ENCODE data around the gene THAP4. TPM values are rescaled to one million over a fixed set of nuclear protein-coding genes. Genes with fewer than 3 reads are reported as not detected.
A peak's percentile ranks its signal among the peaks of the same experiment; 100 is the strongest.
"Not testable (repeated sequence)": the region's sequence is repeated elsewhere in the genome, so short reads cannot be mapped to it uniquely, and the experiment has no call there.

Gene THAP4
- total RNA-seq, 1 donor from 2014 or later: 46.1 TPM

GRCh38 chr2:241566468-241566867 lies 70.5 kb downstream of the THAP4 start:
- H3K9me3 ChIP-seq: no peaks in the 10 kb centered on the region
- TF ChIP-seq, protein P1, sequence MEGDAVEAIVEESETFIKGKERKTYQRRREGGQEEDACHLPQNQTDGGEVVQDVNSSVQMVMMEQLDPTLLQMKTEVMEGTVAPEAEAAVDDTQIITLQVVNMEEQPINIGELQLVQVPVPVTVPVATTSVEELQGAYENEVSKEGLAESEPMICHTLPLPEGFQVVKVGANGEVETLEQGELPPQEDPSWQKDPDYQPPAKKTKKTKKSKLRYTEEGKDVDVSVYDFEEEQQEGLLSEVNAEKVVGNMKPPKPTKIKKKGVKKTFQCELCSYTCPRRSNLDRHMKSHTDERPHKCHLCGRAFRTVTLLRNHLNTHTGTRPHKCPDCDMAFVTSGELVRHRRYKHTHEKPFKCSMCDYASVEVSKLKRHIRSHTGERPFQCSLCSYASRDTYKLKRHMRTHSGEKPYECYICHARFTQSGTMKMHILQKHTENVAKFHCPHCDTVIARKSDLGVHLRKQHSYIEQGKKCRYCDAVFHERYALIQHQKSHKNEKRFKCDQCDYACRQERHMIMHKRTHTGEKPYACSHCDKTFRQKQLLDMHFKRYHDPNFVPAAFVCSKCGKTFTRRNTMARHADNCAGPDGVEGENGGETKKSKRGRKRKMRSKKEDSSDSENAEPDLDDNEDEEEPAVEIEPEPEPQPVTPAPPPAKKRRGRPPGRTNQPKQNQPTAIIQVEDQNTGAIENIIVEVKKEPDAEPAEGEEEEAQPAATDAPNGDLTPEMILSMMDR (IDR thresholded peaks at IDR 0.05): no peak
- H3K36me3 ChIP-seq: peaks cover 8% of the 10 kb centered on the region
- DNase-seq: peak; percentile 9
- H3K27me3 ChIP-seq: no peaks in the 10 kb centered on the region
- peaks cover 12% of the 10 kb centered on the region for H3K4me1 ChIP-seq
- no peak for ATAC-seq
- H3K27ac ChIP-seq: no peak overlapping the region
- no peak overlapping the region for H3K4me3 ChIP-seq
- intact Hi-C loops (cut with DNase I): no loop called here

- intact Hi-C loops (cut with DNase I); DNase-seq; H3K36me3 ChIP-seq; H3K27me3 ChIP-seq; H3K4me3 ChIP-seq; ATAC-seq; H3K9me3 ChIP-seq; H3K27ac ChIP-seq: not testable (repeated sequence)
- H3K4me1 ChIP-seq: peaks cover 14% of the 10 kb centered on the region
Measured at GRCh38 chr2:241566021-241566420, 70.9 kb downstream of the THAP4 start.

DNA sequence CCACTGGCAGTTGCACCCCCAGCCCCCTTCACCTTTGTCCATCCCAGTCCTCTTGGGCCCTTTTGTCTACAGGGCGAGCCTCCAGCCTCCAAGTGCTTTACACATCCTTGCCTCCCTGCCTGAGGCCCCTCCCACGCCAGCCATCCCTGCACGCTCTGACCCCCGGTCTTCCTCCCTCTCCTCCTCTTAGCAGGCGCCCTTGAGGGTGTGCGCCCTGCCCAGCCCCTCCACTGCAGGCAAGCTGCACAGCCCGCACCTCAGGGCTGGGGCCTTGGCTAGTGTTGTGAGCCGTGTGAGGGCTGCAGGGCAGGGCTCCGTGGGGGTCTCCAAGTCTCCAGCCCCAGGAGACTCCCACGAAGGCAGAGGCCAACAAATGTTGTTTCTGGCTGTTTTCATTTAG lies 71.5 kb downstream of the THAP4 start:
- Histone ChIP-seq H3K36me3 (peaks cover 8% of the 10 kb centered on the region), H3K9me3 (no peaks in the 10 kb centered on the region), H3K4me3 (no peak overlapping the region), H3K27ac (no peak overlapping the region), H3K27me3 (no peaks in the 10 kb centered on the region), H3K4me1 (peaks cover 19% of the 10 kb centered on the region)
- ATAC-seq: no peak
- DNase-seq: peak; percentile 52
- TF ChIP-seq, protein P1 (IDR thresholded peaks at IDR 0.05): no peak
- intact Hi-C loops (cut with DNase I): no loop called here

- intact Hi-C loops (cut with DNase I): no loop called here
- ATAC-seq: no peak
- peaks cover 25% of the 10 kb centered on the region for H3K4me1 ChIP-seq
Measured at GRCh38 chr2:241564596-241565410, 72.2 kb downstream of the THAP4 start.

DNA sequence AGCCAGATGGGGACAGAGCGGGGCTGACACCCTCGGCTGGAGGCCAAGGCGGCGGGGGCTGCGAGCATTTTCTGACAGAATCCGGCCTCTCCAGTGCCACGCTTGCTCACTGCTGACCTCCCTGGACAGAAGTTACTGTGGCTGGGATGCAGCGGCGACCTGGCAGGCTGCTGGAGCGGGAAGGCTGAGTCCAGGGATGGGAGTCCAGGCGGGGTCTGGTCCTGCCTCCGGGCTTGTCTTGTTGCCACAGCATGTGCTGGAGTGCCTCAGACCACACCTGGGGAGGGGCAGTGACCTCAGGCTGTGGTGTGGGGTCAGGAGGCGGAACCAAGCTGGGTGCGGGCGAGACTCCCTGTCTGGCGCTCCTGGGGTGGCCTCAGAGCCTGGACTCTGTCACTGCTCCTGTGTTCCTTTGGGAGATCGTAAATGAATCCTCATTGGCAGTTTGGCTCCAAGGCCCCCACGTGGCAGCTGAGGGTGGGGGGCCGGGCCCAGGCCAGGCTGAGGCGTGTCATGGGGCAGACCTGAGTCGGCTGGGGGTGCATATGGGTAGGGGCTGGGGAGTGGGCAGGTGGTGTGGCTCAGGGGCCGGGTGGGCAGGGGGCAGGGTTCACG lies 72.9 kb downstream of the THAP4 start:
- Histone ChIP-seq H3K36me3 (peaks cover 8% of the 10 kb centered on the region), H3K4me3 (no peak overlapping the region), H3K27me3 (no peaks in the 10 kb centered on the region), H3K27ac (no peak overlapping the region), H3K4me1 (peaks cover 26% of the 10 kb centered on the region), H3K9me3 (no peaks in the 10 kb centered on the region)
- TF ChIP-seq, protein P1 (IDR thresholded peaks at IDR 0.05): no peak
- DNase-seq (peak; percentile 66), ATAC-seq (no peak)
- intact Hi-C loops (cut with DNase I): no loop called here

More at GRCh38 chr2:241564596-241565410, 72.2 kb downstream of the THAP4 start:
- no peak overlapping the region for H3K4me3 ChIP-seq
- H3K9me3 ChIP-seq: no peaks in the 10 kb centered on the region
- peaks cover 8% of the 10 kb centered on the region for H3K36me3 ChIP-seq
- H3K27me3 ChIP-seq: no peaks in the 10 kb centered on the region
- no peak overlapping the region for H3K27ac ChIP-seq
- TF ChIP-seq, protein P1 (IDR thresholded peaks at IDR 0.05): no peak
- DNase-seq: peak; percentile 63

GRCh38 chr2:241563571-241563980 lies 73.4 kb downstream of the THAP4 start:
- intact Hi-C loops (cut with DNase I): no loop called here
- Histone ChIP-seq H3K27ac (no peak overlapping the region), H3K36me3 (peaks cover 8% of the 10 kb centered on the region), H3K9me3 (no peaks in the 10 kb centered on the region), H3K27me3 (no peaks in the 10 kb centered on the region), H3K4me3 (no peak overlapping the region), H3K4me1 (peaks cover 26% of the 10 kb centered on the region)
- TF ChIP-seq, protein P1 (IDR thresholded peaks at IDR 0.05): no peak
- DNase-seq (no peak), ATAC-seq (no peak)
